ENCODE measurements around the gene PITRM1. TPM values are rescaled to one million over a fixed set of nuclear protein-coding genes. Genes with fewer than 3 reads are reported as not detected.

PITRM1 gene
- polyA plus RNA-seq, 1 of the 3 experiments (the other 2 are of a cell fraction) = 79.6 TPM

DNA sequence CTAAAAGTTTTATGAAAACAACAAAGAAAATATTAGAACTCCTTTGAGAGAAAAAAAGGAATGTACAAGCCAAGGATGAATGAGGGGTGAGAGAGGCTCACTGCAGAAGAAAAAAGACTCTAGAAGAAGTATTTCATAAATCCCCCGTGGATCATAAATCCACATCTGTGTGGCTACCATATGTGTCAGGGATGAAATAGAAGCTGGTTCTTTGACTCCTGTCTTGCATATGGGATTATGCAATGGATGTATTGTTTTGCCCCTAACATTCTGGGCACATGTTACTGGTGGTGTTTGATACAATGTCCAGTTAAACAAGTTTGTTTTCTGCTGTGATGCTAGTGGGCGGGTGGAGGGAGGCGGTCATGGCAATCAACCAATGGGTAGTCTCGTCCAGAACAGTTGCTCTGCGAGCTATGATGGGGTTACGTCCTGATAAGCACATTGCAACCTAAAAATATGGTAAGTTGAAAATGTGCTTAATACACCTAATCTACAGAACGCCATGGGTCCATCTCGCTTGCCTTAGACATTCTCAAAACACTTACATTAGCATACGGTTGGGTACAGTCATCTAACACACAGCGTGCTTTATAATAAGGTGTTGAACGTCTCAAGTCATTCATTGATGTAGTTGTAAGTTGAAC is 34.1 kb upstream of the PITRM1 start:
- no peaks in the 10 kb centered on the region for H3K79me2 ChIP-seq (ENCODE audit: insufficient read depth)
- H3K4me1 ChIP-seq (ENCODE audit: control insufficient read depth in 1 of 2, insufficient read depth in 2 of 2, low read depth in 1 of 2, low read length in 1 of 2) = no peaks in the 10 kb centered on the region
- no peak overlapping the region for H3K4me3 ChIP-seq (ENCODE audit: low read depth in 2 of 2, low read length in 1 of 2)
- 87% methylated on average over 11 of the region's 11 CpGs for WGBS (ENCODE audit: low lambda C conversion rate)
- peaks cover 6% of the 10 kb centered on the region for H3F3A ChIP-seq (replicated peaks; ENCODE audit: insufficient read depth)
- no peaks in the 10 kb centered on the region for H3K9me3 ChIP-seq
- no peaks in the 10 kb centered on the region for H3K27me3 ChIP-seq (ENCODE audit: insufficient read depth)
- H2AFZ ChIP-seq (ENCODE audit: low read depth) = no peak overlapping the region
- CTCF ChIA-PET = interaction anchor here (1.1 to 1.8 kb wide), 2 partner anchors 9 to 12 kb away, joined by 4 to 10 read pairs; no protein-coding TSS in a partner anchor
- H3K27ac ChIP-seq (ENCODE audit: low read depth in 2 of 2, low read length in 1 of 2) = no peak overlapping the region
- no peaks in the 10 kb centered on the region for H4K20me1 ChIP-seq (ENCODE audit: insufficient read depth)
- no peaks in the 10 kb centered on the region for H3K9me2 ChIP-seq
- no peak overlapping the region for H3K4me2 ChIP-seq
- H3K36me3 ChIP-seq (replicated peaks in 1 of 2; ENCODE audit: control insufficient read depth in 1 of 2, insufficient read depth in 2 of 2, low read length in 1 of 2) = no peaks in the 10 kb centered on the region
- POLR2A ChIA-PET = no interaction called here
- DNase-seq = no peak
- TF ChIP-seq TAF1 (IDR thresholded peaks at IDR 0.05; ENCODE audit: borderline replicate concordance, low read depth, low read length) = no peak
- TF ChIP-seq RFX5 (IDR thresholded peaks at IDR 0.05; ENCODE audit: low read length) = no peak
- H3K9ac ChIP-seq = no peak overlapping the region

DNA sequence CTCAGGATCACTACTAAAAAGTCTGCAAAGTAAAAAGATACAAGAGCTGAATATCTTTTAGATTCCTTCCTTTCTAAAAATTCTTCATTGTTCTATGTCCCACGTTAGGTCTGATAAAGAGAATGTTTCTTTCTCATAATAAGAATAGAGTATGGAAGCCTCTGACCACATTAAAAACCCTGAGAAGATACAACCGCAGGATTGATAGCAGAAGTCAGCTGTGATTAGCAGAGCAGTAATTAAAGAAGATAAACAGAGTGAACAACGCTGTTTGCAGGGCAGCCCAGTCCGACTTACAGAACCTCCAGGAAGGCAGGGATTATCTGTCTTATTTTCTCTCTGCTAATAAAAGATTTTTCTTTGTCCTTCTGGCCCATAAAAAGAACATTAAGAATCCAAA is 31.4 kb upstream of the PITRM1 start:
- Histone ChIP-seq H4K20me1 (ENCODE audit: insufficient read depth) (no peaks in the 10 kb centered on the region), H3K9me3 (no peaks in the 10 kb centered on the region), H3K9ac (no peak overlapping the region), H3K4me3 (ENCODE audit: low read depth in 2 of 2, low read length in 1 of 2) (no peak overlapping the region), H3K79me2 (ENCODE audit: insufficient read depth) (no peaks in the 10 kb centered on the region), H3K27ac (ENCODE audit: low read depth in 2 of 2, low read length in 1 of 2) (no peak overlapping the region), H3K27me3 (ENCODE audit: insufficient read depth) (no peaks in the 10 kb centered on the region), H2AFZ (ENCODE audit: low read depth) (no peak overlapping the region), H3K4me1 (ENCODE audit: control insufficient read depth in 1 of 2, insufficient read depth in 2 of 2, low read depth in 1 of 2, low read length in 1 of 2) (no peaks in the 10 kb centered on the region), H3K9me2 (no peaks in the 10 kb centered on the region), H3K36me3 (replicated peaks in 1 of 2; ENCODE audit: control insufficient read depth in 1 of 2, insufficient read depth in 2 of 2, low read length in 1 of 2) (no peaks in the 10 kb centered on the region), H3F3A (replicated peaks; ENCODE audit: insufficient read depth) (peaks cover 6% of the 10 kb centered on the region), H3K4me2 (no peak overlapping the region)
- no peak for DNase-seq
- POLR2A ChIA-PET = no interaction called here
- 89% methylated on average over 4 of the region's 4 CpGs for WGBS (ENCODE audit: low lambda C conversion rate)
- CTCF ChIA-PET = interaction anchor here (1.4 kb wide), 1 partner anchor 11 kb away, joined by 4 read pairs; no protein-coding TSS in a partner anchor
- TF ChIP-seq TAF1 (IDR thresholded peaks at IDR 0.05; ENCODE audit: borderline replicate concordance, low read depth, low read length) (no peak), JUND (IDR thresholded peaks at IDR 0.05) (no peak), GABPA (IDR thresholded peaks at IDR 0.05; ENCODE audit: low read depth) (no peak), TCF12 (IDR thresholded peaks at IDR 0.05) (no peak), FOSL2 (IDR thresholded peaks at IDR 0.05; ENCODE audit: borderline replicate concordance, low read depth) (no peak), ELF1 (IDR thresholded peaks at IDR 0.05) (no peak), NRF1 (IDR thresholded peaks at IDR 0.05; ENCODE audit: low read depth, low read length) (no peak), EP300 (IDR thresholded peaks at IDR 0.05; ENCODE audit: borderline replicate concordance in 1 of 2, low read depth in 1 of 2, low read length in 1 of 2) (no peak), FOXJ3 (CRISPR knock-in tag; IDR thresholded peaks at IDR 0.05) (no peak), SMC3 (IDR thresholded peaks at IDR 0.05; ENCODE audit: low read depth, low read length) (no peak), POLR2AphosphoS5 (IDR thresholded peaks at IDR 0.05; ENCODE audit: low read depth, low read length) (no peak), RXRA (IDR thresholded peaks at IDR 0.05; ENCODE audit: borderline replicate concordance, low read depth) (no peak), GATA2 (CRISPR knock-in tag; IDR thresholded peaks at IDR 0.05) (no peak), FOXM1 (IDR thresholded peaks at IDR 0.05; ENCODE audit: low read depth) (no peak)
- TF ChIP-seq, protein P1, sequence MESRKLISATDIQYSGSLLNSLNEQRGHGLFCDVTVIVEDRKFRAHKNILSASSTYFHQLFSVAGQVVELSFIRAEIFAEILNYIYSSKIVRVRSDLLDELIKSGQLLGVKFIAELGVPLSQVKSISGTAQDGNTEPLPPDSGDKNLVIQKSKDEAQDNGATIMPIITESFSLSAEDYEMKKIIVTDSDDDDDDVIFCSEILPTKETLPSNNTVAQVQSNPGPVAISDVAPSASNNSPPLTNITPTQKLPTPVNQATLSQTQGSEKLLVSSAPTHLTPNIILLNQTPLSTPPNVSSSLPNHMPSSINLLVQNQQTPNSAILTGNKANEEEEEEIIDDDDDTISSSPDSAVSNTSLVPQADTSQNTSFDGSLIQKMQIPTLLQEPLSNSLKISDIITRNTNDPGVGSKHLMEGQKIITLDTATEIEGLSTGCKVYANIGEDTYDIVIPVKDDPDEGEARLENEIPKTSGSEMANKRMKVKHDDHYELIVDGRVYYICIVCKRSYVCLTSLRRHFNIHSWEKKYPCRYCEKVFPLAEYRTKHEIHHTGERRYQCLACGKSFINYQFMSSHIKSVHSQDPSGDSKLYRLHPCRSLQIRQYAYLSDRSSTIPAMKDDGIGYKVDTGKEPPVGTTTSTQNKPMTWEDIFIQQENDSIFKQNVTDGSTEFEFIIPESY (IDR thresholded peaks at IDR 0.05; ENCODE audit: borderline replicate concordance, low read depth) = no peak
- TF ChIP-seq, protein P2, sequence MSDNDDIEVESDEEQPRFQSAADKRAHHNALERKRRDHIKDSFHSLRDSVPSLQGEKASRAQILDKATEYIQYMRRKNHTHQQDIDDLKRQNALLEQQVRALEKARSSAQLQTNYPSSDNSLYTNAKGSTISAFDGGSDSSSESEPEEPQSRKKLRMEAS (IDR thresholded peaks at IDR 0.05; ENCODE audit: low read depth) = no peak
